NCI-H748 treated with DMSO at 0.1 percent for 48 hours (cell line): ENCODE measurements around the gene ABTB2.

Experiments used
- DNase-seq: peaks from one replicate; lab custom pipeline; 2025; lab: John Stamatoyannopoulos, UW

Gene ABTB2

GRCh38 chr11:34341931-34342533, 15.8 kb downstream of the ABTB2 start:
- DNase-seq: no peak

GRCh38 chr11:34341096-34341495, 16.7 kb downstream of the ABTB2 start:
- no peak for DNase-seq

- DNase-seq: no peak
These were observed 17.2 kb downstream of the ABTB2 start for GRCh38 chr11:34340653-34341052.

- DNase-seq: no peak
These were observed 18.4 kb downstream of the ABTB2 start for GRCh38 chr11:34339149-34340064.

- DNase-seq: no peak
These were observed 20.8 kb downstream of the ABTB2 start for GRCh38 chr11:34337016-34337415.

GRCh38 chr11:34335801-34336200, 22.0 kb downstream of the ABTB2 start:
- no peak for DNase-seq

GRCh38 chr11:34335331-34335730, 22.5 kb downstream of the ABTB2 start:
- no peak for DNase-seq

GRCh38 chr11:34333787-34334186, 24.0 kb downstream of the ABTB2 start:
- DNase-seq: no peak

- peak; percentile 78 for DNase-seq
These were observed 25.3 kb downstream of the ABTB2 start for GRCh38 chr11:34332524-34332923.

GRCh38 chr11:34331736-34332135, 26.1 kb downstream of the ABTB2 start:
- DNase-seq: no peak

GRCh38 chr11:34331329-34331728, 26.5 kb downstream of the ABTB2 start:
- DNase-seq: peak; percentile 50

GRCh38 chr11:34330653-34331052, 27.2 kb downstream of the ABTB2 start:
- DNase-seq: no peak

GRCh38 chr11:34329876-34330275, 27.9 kb downstream of the ABTB2 start:
- no peak for DNase-seq

GRCh38 chr11:34328632-34328910, 29.2 kb downstream of the ABTB2 start:
- DNase-seq: no peak

GRCh38 chr11:34327804-34328631, 29.8 kb downstream of the ABTB2 start:
- DNase-seq: no peak

- DNase-seq: no peak
These were observed 33.3 kb downstream of the ABTB2 start for GRCh38 chr11:34324466-34324865.

- no peak for DNase-seq
These were observed 34.2 kb downstream of the ABTB2 start for GRCh38 chr11:34323601-34324000.

- no peak for DNase-seq
These were observed 39.4 kb downstream of the ABTB2 start for GRCh38 chr11:34318111-34319037.

GRCh38 chr11:34317666-34318065, 40.1 kb downstream of the ABTB2 start:
- DNase-seq: no peak

- DNase-seq: no peak
These were observed 40.8 kb downstream of the ABTB2 start for GRCh38 chr11:34317036-34317360.

- DNase-seq: no peak
These were observed 41.3 kb downstream of the ABTB2 start for GRCh38 chr11:34316347-34317035.
